H1 (cell line): Measurements from ENCODE around the gene MAP3K14. TPM values are rescaled to one million over a fixed set of nuclear protein-coding genes. Genes with fewer than 3 reads are reported as not detected.

Experiments
- ASH2L ChIP-seq: fragments of 200-600, 300-600 bp; sonication (generic); IDR thresholded peaks from one replicate; pipeline ENCODE4 v1.7.1; 2017; ENCODE audit warnings: low read length
- BACH1 ChIP-seq: IDR thresholded peaks from 2 replicates; pipeline ENCODE4 v1.6.1; 2012; ENCODE audit warnings: low read length, improper control_type of control experiment
- CEBPB ChIP-seq: IDR thresholded peaks from 2 replicates; pipeline ENCODE4 v1.6.1; 2012; ENCODE audit warnings: low read depth, low read length
- CTBP2 ChIP-seq: IDR thresholded peaks from 2 replicates; pipeline ENCODE4 v1.7.0; 2011; ENCODE audit warnings: borderline replicate concordance, mild to moderate bottlenecking, moderate library complexity, mixed read lengths, low read length; ENCODE audit not compliant: insufficient read depth, insufficient read length
- POU5F1 ChIP-seq: IDR thresholded peaks from 2 replicates; pipeline ENCODE4 v1.6.1; 2011; ENCODE audit warnings: low read depth, mild to moderate bottlenecking, low read length, moderate library complexity
- TAF1 ChIP-seq: IDR thresholded peaks from 2 replicates; pipeline ENCODE4 v1.6.1; 2011; ENCODE audit warnings: mild to moderate bottlenecking, low read depth, low read length
- TCF12 ChIP-seq: IDR thresholded peaks from 2 replicates; pipeline ENCODE4 v1.6.1; 2011; ENCODE audit warnings: low read depth, mild to moderate bottlenecking, low read length
- polyA plus RNA-seq, 7 experiments: library from polyadenylated mRNA; depleted of rRNA in 3 of 7; stranded (reverse) in 5 of 7; unstranded in 2 of 7; fragments of >200 nt in 5 of 7; fragments of 200-250 nt in 2 of 7; gene quantifications; 1 replicate in 5 of 7; 2 replicates in 1 of 7; 4 replicates in 1 of 7; pipeline versions ENCODE4 v1.2.1 to v1.2.3, GENCODE V29; 2011 to 2013; ENCODE audit warnings: missing spikeins in 2 of 7, mixed read lengths in 2 of 7
- total RNA-seq: library from RNA; stranded (reverse); fragmentation: NEBNext Ultra II Directional; extraction: Animal tissue kit (Norgen Biotek cat#: 25700); gene quantifications from 2 replicates; pipeline ENCODE4 v1.2.1, GENCODE V29; 2021
- TF ChIP-seq, protein P1 (sequence below): fragments of 300-600 bp; sonication (generic); IDR thresholded peaks from 2 replicates; pipeline ENCODE4 v1.7.1; 2012; ENCODE audit warnings: low read length, moderate library complexity, mild to moderate bottlenecking, inconsistent platforms; ENCODE audit not compliant: insufficient replicate concordance

MAP3K14 gene
- total and polyA plus RNA-seq, 2 of the 8 experiments (the other 6 are each of a cell fraction or from before 2014, with no cell fraction given), result 5.2 to 6.1 TPM

DNA sequence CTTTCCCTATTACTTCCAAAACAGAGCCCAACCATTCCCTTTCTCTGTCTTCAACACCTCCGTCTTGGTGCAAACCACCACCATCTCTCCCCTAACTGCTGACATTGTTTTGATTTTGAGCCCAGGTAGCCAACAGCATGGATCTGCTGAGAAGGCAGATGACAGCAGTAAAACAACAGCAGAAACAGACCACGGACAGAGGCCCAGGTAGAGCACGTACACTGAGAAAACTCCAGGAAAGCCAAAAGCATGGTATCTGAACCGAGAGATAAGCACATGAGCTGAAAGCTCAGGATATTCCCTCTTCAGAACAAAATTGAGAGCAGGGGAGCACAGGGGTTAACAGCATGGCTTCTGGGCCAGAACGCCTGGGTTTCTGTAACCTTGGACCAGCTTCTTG lies 18.9 kb upstream of the MAP3K14 start (continued):
- TF ChIP-seq, protein P1, sequence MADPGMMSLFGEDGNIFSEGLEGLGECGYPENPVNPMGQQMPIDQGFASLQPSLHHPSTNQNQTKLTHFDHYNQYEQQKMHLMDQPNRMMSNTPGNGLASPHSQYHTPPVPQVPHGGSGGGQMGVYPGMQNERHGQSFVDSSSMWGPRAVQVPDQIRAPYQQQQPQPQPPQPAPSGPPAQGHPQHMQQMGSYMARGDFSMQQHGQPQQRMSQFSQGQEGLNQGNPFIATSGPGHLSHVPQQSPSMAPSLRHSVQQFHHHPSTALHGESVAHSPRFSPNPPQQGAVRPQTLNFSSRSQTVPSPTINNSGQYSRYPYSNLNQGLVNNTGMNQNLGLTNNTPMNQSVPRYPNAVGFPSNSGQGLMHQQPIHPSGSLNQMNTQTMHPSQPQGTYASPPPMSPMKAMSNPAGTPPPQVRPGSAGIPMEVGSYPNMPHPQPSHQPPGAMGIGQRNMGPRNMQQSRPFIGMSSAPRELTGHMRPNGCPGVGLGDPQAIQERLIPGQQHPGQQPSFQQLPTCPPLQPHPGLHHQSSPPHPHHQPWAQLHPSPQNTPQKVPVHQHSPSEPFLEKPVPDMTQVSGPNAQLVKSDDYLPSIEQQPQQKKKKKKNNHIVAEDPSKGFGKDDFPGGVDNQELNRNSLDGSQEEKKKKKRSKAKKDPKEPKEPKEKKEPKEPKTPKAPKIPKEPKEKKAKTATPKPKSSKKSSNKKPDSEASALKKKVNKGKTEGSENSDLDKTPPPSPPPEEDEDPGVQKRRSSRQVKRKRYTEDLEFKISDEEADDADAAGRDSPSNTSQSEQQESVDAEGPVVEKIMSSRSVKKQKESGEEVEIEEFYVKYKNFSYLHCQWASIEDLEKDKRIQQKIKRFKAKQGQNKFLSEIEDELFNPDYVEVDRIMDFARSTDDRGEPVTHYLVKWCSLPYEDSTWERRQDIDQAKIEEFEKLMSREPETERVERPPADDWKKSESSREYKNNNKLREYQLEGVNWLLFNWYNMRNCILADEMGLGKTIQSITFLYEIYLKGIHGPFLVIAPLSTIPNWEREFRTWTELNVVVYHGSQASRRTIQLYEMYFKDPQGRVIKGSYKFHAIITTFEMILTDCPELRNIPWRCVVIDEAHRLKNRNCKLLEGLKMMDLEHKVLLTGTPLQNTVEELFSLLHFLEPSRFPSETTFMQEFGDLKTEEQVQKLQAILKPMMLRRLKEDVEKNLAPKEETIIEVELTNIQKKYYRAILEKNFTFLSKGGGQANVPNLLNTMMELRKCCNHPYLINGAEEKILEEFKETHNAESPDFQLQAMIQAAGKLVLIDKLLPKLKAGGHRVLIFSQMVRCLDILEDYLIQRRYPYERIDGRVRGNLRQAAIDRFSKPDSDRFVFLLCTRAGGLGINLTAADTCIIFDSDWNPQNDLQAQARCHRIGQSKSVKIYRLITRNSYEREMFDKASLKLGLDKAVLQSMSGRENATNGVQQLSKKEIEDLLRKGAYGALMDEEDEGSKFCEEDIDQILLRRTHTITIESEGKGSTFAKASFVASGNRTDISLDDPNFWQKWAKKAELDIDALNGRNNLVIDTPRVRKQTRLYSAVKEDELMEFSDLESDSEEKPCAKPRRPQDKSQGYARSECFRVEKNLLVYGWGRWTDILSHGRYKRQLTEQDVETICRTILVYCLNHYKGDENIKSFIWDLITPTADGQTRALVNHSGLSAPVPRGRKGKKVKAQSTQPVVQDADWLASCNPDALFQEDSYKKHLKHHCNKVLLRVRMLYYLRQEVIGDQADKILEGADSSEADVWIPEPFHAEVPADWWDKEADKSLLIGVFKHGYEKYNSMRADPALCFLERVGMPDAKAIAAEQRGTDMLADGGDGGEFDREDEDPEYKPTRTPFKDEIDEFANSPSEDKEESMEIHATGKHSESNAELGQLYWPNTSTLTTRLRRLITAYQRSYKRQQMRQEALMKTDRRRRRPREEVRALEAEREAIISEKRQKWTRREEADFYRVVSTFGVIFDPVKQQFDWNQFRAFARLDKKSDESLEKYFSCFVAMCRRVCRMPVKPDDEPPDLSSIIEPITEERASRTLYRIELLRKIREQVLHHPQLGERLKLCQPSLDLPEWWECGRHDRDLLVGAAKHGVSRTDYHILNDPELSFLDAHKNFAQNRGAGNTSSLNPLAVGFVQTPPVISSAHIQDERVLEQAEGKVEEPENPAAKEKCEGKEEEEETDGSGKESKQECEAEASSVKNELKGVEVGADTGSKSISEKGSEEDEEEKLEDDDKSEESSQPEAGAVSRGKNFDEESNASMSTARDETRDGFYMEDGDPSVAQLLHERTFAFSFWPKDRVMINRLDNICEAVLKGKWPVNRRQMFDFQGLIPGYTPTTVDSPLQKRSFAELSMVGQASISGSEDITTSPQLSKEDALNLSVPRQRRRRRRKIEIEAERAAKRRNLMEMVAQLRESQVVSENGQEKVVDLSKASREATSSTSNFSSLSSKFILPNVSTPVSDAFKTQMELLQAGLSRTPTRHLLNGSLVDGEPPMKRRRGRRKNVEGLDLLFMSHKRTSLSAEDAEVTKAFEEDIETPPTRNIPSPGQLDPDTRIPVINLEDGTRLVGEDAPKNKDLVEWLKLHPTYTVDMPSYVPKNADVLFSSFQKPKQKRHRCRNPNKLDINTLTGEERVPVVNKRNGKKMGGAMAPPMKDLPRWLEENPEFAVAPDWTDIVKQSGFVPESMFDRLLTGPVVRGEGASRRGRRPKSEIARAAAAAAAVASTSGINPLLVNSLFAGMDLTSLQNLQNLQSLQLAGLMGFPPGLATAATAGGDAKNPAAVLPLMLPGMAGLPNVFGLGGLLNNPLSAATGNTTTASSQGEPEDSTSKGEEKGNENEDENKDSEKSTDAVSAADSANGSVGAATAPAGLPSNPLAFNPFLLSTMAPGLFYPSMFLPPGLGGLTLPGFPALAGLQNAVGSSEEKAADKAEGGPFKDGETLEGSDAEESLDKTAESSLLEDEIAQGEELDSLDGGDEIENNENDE, result no peak
- TF ChIP-seq POU5F1 (no peak), TAF1 (no peak), ASH2L (no peak), CTBP2 (no peak), TCF12 (no peak), BACH1 (no peak), CEBPB (no peak)
